ENCODE data around the gene REEP6.
"Not testable (repeated sequence)": the region's sequence is repeated elsewhere in the genome, so short reads cannot be mapped to it uniquely, and the experiment has no call there.

REEP6 gene

GRCh38 chr19:1526066-1526778 lies 35.2 kb downstream of the REEP6 start:
- DNase-seq = no peak

DNA sequence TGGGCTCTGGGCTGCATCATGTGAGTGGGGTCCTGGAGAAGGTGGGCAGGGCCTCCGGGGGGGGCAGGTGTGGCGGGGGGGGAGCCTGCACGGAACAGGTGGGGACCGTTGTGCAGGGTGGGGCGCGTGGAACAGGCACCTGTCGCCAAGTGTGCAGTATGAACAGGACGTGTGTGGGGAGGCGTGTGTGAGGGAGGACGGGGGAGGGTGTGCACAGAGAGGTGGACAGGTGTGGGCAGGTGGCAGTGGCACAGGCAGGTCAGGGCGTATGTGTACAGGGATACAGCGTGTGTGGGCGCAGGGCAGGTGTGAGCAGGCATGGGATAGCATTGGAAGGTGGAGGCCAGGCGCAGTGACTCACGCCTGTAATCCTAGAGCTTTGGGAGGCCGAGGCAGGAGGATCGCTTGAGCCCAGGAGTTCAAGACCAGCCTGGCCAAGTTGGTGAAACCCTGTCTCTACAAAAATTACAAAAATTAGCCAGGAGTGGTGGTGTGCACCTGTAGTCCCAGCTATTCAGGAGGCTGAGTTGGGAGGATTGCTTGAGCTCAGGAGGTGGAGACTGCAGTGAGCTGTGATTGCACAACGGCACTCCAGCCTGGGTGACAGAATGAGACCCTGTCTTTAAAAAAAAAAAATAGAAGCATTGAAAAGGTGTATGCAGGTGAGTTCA lies 36.1 kb downstream of the REEP6 start:
- DNase-seq = no peak

DNA sequence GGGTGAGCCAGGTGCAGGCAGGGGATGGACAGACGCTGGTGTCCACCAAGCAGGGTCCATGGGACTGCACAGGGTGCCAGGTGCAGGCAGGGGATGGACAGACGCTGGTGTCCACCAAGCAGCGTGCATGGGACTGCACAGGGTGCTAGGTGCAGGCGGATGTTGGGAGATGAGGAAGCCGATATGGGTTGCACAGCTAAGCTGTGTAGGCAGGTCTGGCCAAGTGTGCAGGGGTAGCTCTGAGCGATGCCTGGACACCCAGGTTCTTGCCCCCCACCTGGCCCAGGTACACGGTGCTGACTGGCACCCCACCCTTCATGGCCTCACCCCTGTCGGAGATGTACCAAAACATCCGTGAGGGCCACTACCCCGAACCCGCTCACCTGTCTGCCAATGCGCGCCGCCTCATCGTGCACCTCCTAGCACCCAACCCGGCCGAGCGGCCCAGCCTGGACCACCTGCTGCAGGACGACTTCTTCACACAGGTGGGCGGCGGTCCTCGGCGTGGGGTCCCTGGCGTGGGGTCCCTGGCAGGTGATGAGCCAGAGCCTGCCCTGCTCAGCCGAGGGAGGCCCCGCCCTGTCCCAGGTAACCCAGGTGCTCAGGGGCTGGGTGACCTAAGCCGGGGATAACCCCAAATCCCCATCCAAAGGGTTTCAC lies 36.8 kb downstream of the REEP6 start:
- DNase-seq = no peak

DNA sequence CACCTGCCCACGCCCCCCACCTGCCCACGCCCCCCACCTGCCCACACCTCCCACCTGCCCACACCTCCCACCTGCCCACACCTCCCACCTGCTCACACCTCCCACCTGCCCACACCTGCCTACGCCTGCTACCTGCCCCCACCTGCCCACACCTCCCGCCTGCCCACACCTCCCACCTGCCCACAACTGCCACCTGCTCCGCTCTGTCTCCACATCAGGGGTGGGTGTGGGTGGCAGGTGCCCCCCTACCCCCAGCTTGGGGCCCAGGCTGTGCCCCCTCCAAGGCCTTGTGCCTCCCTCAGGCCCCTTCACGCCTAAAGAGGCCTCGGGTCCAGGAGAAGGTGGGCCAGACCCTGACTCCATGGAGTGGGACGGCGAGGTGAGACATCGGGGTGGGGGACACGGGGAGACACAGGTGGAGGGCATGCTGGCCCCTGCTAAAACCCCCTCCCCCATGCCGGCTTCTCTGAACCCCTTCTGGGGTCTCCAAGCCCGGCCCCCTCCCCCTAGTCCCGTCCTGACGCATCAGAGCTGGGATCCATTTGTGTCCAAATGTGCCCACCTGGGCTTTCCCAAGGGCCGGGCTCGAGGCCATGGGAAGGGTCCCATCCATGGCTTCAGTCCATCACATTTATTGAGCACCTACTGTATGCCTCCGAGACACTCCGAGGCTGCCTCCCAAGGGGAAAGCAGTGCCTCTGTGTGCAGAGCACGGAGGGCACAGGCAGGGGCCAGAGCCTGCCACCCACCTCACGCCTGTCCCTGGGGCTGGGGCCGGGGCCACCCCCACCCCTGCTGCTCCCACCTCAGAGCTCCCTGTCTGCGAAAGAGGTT lies 37.8 kb downstream of the REEP6 start:
- no peak for DNase-seq

GRCh38 chr19:1529430-1529816 lies 38.4 kb downstream of the REEP6 start:
- DNase-seq = no peak

- DNase-seq = not testable (repeated sequence)
These were observed 39.9 kb downstream of the REEP6 start for GRCh38 chr19:1530856-1531255.

- no peak for DNase-seq
These were observed 40.6 kb downstream of the REEP6 start for GRCh38 chr19:1531587-1531986.

DNA sequence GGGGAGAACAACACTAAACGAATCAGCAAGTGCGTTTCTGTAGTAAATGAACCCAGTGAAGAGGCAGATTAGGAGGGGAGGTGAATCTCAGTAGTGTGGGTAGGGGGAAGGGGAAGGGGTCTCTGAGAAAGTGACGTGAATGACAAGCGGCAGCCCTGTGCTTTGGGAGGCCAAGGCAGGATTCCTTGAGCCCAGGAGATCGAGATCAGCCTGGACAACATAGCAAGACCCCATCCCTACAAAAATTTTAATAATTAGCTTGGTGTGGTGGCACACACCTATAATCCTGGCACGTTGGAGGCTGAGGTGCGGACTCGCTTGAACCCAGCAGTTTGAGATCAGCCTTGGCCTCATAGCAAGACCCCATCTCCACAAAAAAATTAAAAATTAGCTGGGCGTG lies 41.0 kb downstream of the REEP6 start:
- no peak for DNase-seq

- no peak for DNase-seq
These were observed 42.6 kb downstream of the REEP6 start for GRCh38 chr19:1533510-1534150.

GRCh38 chr19:1534972-1535371 lies 44.0 kb downstream of the REEP6 start:
- no peak for DNase-seq

DNA sequence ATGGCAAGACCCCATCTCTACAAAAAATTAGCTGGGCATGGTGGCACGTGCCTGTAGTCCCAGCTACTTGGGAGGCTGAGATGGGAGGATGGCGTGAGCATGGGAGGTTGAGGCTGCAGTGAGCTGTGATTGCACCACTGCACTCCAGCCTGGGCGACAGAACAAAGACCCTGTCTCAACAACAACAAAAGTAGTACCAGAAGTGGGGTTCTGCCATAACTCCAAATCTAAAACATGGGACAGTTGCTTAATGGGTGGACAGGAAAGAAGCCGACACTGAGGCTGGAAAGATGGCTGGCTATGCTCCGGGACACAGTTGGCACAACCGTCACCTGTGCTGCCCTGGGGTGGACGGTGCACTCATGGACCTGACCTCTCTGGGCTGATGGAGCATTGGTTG lies 44.7 kb downstream of the REEP6 start:
- DNase-seq = not testable (repeated sequence)

DNA sequence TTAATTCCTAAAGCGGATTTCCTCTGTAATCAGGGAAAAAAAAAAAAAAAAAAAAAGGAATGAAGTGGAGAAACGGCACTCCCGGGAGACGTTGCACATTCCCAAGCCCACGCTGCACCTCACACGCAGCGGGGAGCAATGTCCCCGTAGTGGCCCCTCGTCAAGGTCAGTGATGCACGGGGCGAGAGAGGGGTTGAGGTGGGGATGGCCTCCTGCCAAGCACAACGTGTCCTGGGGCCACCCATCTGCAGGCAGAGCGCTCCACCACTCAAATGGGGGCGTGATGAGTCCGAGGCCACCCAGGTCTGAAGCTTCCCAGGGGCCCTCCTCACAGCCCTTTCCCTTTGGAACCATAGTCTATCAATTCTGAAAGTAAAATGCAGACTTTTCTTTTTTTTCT lies 48.0 kb downstream of the REEP6 start:
- no peak for DNase-seq

DNA sequence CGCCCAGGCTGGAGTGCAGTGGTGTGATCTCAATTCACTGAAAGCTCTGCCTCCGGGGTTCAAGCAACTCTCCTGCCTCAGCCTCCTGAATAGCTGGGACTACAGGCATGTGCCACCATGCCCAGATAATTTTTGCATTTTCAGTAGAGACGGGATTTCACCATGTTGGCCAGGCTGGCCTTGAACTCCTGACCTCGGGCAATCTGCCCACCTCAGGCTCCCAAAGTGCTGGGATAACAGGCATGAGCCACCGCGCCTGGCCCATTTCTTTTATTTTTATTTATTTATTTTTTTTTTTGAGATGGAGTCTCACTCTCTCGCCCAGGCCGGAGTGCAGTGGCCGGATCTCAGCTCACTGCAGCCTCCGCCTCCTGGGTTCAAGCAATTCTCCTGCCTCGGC lies 48.8 kb downstream of the REEP6 start:
- not testable (repeated sequence) for DNase-seq

- no peak for DNase-seq
These were observed 49.5 kb downstream of the REEP6 start for GRCh38 chr19:1540365-1540925.
